ENCODE measurements around the gene CARMIL1.

CARMIL1 gene

GRCh38 chr6:25477006-25477590 is 197.9 kb downstream of the CARMIL1 start:
- H3K4me3 ChIP-seq (ENCODE audit: low read depth, low read length) = no peak overlapping the region
- H3K9me3 ChIP-seq = no peaks in the 10 kb centered on the region
- peaks cover 11% of the 10 kb centered on the region for H3K4me1 ChIP-seq
- DNase-seq = no peak
- TF ChIP-seq, protein P1, sequence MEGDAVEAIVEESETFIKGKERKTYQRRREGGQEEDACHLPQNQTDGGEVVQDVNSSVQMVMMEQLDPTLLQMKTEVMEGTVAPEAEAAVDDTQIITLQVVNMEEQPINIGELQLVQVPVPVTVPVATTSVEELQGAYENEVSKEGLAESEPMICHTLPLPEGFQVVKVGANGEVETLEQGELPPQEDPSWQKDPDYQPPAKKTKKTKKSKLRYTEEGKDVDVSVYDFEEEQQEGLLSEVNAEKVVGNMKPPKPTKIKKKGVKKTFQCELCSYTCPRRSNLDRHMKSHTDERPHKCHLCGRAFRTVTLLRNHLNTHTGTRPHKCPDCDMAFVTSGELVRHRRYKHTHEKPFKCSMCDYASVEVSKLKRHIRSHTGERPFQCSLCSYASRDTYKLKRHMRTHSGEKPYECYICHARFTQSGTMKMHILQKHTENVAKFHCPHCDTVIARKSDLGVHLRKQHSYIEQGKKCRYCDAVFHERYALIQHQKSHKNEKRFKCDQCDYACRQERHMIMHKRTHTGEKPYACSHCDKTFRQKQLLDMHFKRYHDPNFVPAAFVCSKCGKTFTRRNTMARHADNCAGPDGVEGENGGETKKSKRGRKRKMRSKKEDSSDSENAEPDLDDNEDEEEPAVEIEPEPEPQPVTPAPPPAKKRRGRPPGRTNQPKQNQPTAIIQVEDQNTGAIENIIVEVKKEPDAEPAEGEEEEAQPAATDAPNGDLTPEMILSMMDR (IDR thresholded peaks at IDR 0.05; ENCODE audit: low read depth, low read length) = no peak
- H3K36me3 ChIP-seq = no peaks in the 10 kb centered on the region
- no peaks in the 10 kb centered on the region for H3K27me3 ChIP-seq

GRCh38 chr6:25478973-25479372 is 199.8 kb downstream of the CARMIL1 start:
- Histone ChIP-seq H3K9me3 (no peaks in the 10 kb centered on the region), H3K4me1 (peaks cover 21% of the 10 kb centered on the region), H3K36me3 (no peaks in the 10 kb centered on the region), H3K27me3 (no peaks in the 10 kb centered on the region), H3K4me3 (ENCODE audit: low read depth, low read length) (no peak overlapping the region)
- TF ChIP-seq, protein P1 (IDR thresholded peaks at IDR 0.05; ENCODE audit: low read depth, low read length) = no peak
- DNase-seq = no peak

DNA sequence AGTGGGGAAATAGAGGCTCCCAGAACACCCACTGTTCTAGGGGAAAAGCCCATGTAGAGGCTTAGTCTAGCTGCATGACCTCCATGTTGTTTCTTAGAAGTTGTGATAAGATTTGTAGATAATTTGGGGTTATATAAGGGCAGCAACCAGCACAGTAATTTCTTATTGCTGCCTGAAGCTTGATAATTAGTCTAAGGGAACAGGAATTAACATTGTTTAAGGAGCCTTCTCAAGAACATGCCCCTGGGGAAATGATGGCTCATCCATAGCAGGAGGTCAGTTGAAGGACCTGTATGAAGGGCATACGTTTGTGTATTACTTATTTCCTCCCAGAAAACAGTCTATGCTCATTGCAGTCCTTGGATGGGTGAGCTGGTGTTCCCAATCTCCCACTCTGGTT is 202.1 kb downstream of the CARMIL1 start:
- TF ChIP-seq, protein P1 (IDR thresholded peaks at IDR 0.05; ENCODE audit: low read depth, low read length) = no peak
- H3K4me3 ChIP-seq (ENCODE audit: low read depth, low read length) = no peak overlapping the region
- no peaks in the 10 kb centered on the region for H3K9me3 ChIP-seq
- peaks cover 31% of the 10 kb centered on the region for H3K4me1 ChIP-seq
- no peaks in the 10 kb centered on the region for H3K27me3 ChIP-seq
- no peak for DNase-seq
- H3K36me3 ChIP-seq = no peaks in the 10 kb centered on the region

- no peak for DNase-seq
- Histone ChIP-seq H3K27me3 (no peaks in the 10 kb centered on the region), H3K9me3 (no peaks in the 10 kb centered on the region), H3K4me1 (peaks cover 33% of the 10 kb centered on the region), H3K36me3 (no peaks in the 10 kb centered on the region), H3K4me3 (ENCODE audit: low read depth, low read length) (no peak overlapping the region)
- TF ChIP-seq, protein P1 (IDR thresholded peaks at IDR 0.05; ENCODE audit: low read depth, low read length) = no peak
Measured at GRCh38 chr6:25482996-25483395, 203.8 kb downstream of the CARMIL1 start.

DNA sequence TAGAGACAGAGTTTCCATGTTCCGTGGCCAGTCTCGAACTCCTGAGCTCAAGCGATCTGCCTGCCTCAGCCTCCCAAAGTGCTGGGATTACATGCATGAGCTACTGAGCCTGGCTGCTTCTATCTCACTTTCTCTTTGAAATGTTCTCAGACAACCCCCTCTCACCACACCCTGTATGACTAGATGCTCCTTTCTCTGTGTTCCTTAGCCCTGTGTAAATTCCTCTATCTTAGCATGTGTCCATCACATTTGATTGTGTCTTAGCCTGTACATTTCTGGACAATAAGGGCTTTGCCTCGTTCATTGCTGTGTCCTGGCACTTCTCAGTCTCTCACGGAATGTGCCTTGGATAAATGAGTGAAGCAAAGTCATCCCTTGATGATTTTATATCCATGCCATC is 204.8 kb downstream of the CARMIL1 start:
- H3K9me3 ChIP-seq = no peaks in the 10 kb centered on the region
- no peaks in the 10 kb centered on the region for H3K27me3 ChIP-seq
- H3K4me3 ChIP-seq (ENCODE audit: low read depth, low read length) = no peak overlapping the region
- no peak for DNase-seq
- H3K4me1 ChIP-seq = peaks cover 33% of the 10 kb centered on the region
- H3K36me3 ChIP-seq = no peaks in the 10 kb centered on the region
- TF ChIP-seq, protein P1 (IDR thresholded peaks at IDR 0.05; ENCODE audit: low read depth, low read length) = no peak

GRCh38 chr6:25484900-25485299 is 205.7 kb downstream of the CARMIL1 start:
- Histone ChIP-seq H3K36me3 (no peaks in the 10 kb centered on the region), H3K4me3 (ENCODE audit: low read depth, low read length) (no peak overlapping the region), H3K9me3 (no peaks in the 10 kb centered on the region), H3K4me1 (peaks cover 33% of the 10 kb centered on the region), H3K27me3 (no peaks in the 10 kb centered on the region)
- DNase-seq = no peak
- TF ChIP-seq, protein P1 (IDR thresholded peaks at IDR 0.05; ENCODE audit: low read depth, low read length) = no peak

Measured in BE2C (cell line).